Left lobe of liver (tissue), 2 donors: ENCODE data around the gene SEC24D. TPM values are rescaled to one million over a fixed set of nuclear protein-coding genes. Genes with fewer than 3 reads are reported as not detected.

Experiments used
- ATAC-seq: fragments of 200-7000 bp; cut with Tn5 transposase; one replicate; pipeline ENCODE4 v1.9.1; 2020; ENCODE audit warnings: mild to moderate bottlenecking, moderate library complexity
- DNase-seq: peaks from one replicate; pipeline ENCODE4 v3.0.0-alpha.2; 2020; ENCODE audit warnings: low spot score
- total RNA-seq: library from RNA; stranded (reverse); gene quantifications from one replicate; pipeline ENCODE4 v1.2.1, GENCODE V29; 2021
- donor health status: DM: no; HTN: no; CAD: no; lungs with moderate emphysema.
- donor health status: DM: no; HTN: yes; CAD: no.

Gene SEC24D
- total RNA-seq, 1 donor from 2014 or later: 59.1 TPM

DNA sequence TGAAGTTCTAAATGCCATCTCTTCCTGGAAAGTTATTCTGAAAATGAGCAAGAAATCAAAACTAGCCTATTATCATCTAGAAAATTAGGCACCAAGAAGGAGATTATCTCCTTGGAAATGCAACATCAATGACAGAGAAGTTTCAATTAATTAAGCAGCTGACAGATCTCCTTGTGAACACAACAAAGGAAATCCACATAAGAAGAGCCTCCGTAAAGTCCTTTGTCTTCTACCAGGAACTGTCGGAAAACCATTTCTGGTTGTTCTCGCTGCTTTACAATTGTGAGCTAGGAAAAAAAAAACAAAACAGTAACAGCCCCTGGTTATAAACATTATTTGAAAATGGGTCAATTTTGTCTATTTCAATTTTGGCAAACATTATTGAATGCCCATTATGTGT is 112.6 kb downstream of the SEC24D start:
- ATAC-seq: no peak
- no peak for DNase-seq

DNA sequence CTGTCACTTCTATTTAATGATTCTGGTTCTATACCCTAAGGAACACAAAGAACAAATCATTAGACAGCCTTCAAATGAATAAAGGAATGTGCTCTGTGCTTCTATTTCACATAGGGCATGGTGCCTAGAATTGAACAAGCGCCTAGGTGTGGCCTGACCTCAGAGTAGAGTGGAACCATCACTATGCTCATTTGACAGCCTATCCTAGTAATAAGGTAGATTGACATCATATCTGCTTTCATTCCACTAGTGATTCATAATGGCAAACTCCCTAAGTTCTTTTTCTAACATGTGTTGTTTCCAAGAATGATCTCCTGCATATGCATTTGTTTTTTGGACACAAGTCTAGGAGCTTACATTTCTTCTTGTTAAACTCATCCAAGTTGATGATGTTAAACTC is 114.2 kb downstream of the SEC24D start:
- DNase-seq (no peak), ATAC-seq (no peak)

GRCh38 chr4:118718511-118719170 is 117.3 kb downstream of the SEC24D start:
- ATAC-seq (no peak), DNase-seq (no peak)

GRCh38 chr4:118716304-118716703 is 119.6 kb downstream of the SEC24D start:
- DNase-seq (no peak), ATAC-seq (peak; percentile 14)

DNA sequence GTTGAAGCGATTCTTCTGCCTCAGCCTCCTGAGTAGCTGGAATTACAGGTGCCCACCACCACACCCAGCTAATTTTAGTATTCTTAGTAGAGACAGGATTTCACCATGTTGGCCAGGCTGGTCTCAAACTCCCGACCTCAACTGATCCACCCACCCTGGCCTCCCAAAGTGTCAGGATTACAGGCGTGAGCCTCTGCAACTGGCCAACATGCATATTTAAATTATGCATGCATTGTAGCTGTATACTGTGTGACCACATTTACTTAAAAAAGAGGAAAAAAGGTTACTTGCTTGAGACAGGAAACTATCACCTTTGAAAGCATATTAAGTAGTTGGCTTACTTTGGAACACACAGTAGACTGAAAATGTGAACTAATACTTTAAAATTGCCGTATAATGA is 121.2 kb downstream of the SEC24D start:
- DNase-seq: no peak
- ATAC-seq: no peak

- ATAC-seq: no peak
- DNase-seq: no peak
These were observed 123.1 kb downstream of the SEC24D start for GRCh38 chr4:118712872-118713271.

DNA sequence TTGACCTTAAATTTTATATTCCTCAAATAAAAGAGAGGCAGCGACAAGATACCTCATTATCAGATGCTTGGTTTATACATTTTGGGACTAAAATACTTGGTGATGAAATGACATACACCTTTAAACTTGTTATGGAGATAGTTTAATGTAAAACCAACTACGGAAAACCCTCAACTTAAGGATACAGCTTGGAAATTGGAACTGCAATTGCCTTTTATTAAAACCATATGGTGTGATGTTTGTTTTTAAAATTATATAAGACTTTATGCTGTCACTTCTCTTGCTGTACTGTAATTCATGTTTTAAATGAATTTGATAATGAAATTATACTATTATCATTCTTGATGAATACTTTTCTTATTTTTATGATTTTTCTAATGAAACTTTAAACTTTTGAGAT is 124.9 kb downstream of the SEC24D start:
- no peak for ATAC-seq
- no peak for DNase-seq

DNA sequence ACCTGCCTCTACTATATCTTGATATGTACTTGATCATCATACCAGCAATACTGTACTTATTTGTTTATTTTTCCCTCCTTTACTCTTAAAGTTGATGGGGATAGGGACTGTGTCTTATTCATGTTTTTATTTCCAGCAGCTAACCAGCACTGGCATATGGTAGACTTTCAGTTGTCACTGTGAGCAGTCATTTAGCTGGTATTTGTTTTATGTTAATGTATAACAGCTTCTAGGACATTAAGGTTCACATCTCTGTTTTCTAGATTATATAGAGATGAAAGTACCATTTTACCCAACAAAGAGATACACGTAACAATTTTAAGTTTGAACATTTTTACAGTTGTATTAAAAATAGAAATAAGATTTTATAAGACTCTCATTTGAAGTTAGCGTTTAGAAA is 132.8 kb downstream of the SEC24D start:
- no peak for DNase-seq
- peak; percentile 91 for ATAC-seq

GRCh38 chr4:118684873-118685811 is 150.8 kb downstream of the SEC24D start, which contains the start of gene METTL14:
Gene METTL14, plus strand, starts transcription at chr4:118685392. Its CDS starts 143 bp downstream, at chr4:118685535.
- peak; percentile 96 for ATAC-seq
- DNase-seq: peak; percentile 93

DNA sequence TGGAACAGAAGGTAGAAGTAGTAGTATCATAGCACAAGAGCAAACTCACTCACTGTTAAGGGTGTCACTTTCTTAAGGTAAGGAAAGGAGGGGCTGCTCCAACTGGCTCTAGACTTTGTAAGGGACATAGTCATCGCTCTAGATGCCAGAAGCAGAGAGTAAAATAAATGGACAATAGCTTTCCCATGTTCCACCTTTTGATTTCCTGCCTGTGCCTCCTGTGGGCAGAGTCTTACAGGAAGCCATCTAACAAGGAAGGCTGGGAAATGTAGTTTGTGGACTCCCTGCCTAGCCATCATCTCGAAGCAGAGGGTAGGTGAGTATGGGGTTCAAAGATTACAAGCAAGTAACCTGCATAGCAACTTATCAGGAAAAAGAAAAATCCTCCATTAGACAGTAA is 152.4 kb downstream of the SEC24D start:
- ATAC-seq: peak; percentile 58

GRCh38 chr4:118682928-118683327 is 153.0 kb downstream of the SEC24D start:
- ATAC-seq (peak; percentile 25), DNase-seq (no peak)

More for the DNA sequence above, 152.4 kb downstream of the SEC24D start:
- no peak for DNase-seq

DNA sequence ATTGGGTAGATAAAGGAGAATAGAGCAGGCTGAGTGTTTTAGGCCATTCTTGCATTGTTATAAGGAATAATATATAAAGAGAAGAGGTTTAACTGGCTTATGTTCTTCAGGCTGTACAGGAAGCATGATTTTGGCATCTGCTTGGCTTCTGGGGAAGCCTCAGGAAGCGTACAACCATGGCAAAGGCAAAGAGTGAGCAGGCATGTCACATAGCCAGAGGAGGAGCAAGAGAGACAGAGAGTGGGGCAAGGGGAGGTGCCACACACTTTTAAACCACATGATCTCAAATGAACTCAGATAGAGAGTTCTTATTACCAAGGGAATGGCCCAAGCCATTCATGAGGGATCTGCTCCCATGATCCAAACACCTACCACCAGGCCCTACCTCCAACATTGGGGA is 155.1 kb downstream of the SEC24D start:
- DNase-seq: no peak
- no peak for ATAC-seq

- DNase-seq: no peak
- ATAC-seq: no peak
These were observed 159.8 kb downstream of the SEC24D start for GRCh38 chr4:118676128-118676527.

Other genes starting within 250 kb of the SEC24D start
- gene METTL14, start 150.7 kb downstream of the SEC24D start, total RNA-seq: 23.1 TPM
- 3.6 TPM for gene SYNPO2, start 52.7 kb upstream of the SEC24D start, total RNA-seq